HEK293 (cell line): ENCODE data around the gene TIMP2.

Experiments
- CTCF ChIA-PET: fragments of 350-600 bp; formaldehyde crosslinking; extraction: SDS; loops from one replicate; lab custom pipeline; 2021; ENCODE audit warnings: antibody characterized with exemption; lab: Yijun Ruan, JAX
- POLR2A ChIA-PET: fragments of 300-600 bp; formaldehyde crosslinking; extraction: SDS; loops from one replicate; lab custom pipeline; 2020; ENCODE audit warnings: antibody characterized with exemption, inconsistent platforms; lab: Yijun Ruan, JAX
- H3K27ac ChIP-seq: fragments of 200-500 bp; sonication (Bioruptor generic); 2 replicates; pipeline ENCODE4 v1.5.1; 2014; ENCODE audit warnings: low read depth, low read length, control low read depth, inconsistent platforms; ENCODE audit errors: extremely low read depth
- H3K36me3 ChIP-seq, 2 experiments: fragments of 200-500 bp in 1 of 2; sonication (Bioruptor generic) in 1 of 2; 1 replicate in 1 of 2; 2 replicates in 1 of 2; pipeline ENCODE4 v1.5.1; 2014 to 2017; ENCODE audit warnings: inconsistent platforms in 2 of 2, low read length in 2 of 2; ENCODE audit not compliant: control insufficient read depth in 2 of 2, insufficient read depth in 1 of 2
- H3K4me1 ChIP-seq: fragments of 200-500 bp; sonication (Bioruptor generic); 2 replicates; pipeline ENCODE4 v1.5.1; 2014; ENCODE audit warnings: mild to moderate bottlenecking, low read length, inconsistent platforms; ENCODE audit not compliant: control insufficient read depth, insufficient read depth
- H3K4me3 ChIP-seq: 2 replicates; pipeline ENCODE4 v1.5.1; 2011; ENCODE audit warnings: low read depth, mild to moderate bottlenecking, control low read depth, low read length, moderate library complexity
- H3K9me3 ChIP-seq: fragments of 200-500 bp; sonication (Bioruptor generic); 2 replicates; pipeline ENCODE4 v1.5.1; 2014; ENCODE audit warnings: low read depth, low read length, inconsistent platforms; ENCODE audit not compliant: control insufficient read depth, insufficient read depth
- KLF7 ChIP-seq: fragments of 450-650 bp; formaldehyde crosslinking; IDR thresholded peaks from 2 replicates; pipeline ENCODE4 v1.5.1; 2016; ENCODE audit warnings: missing biosample characterization, missing genetic modification characterization, borderline replicate concordance
- KLF9 ChIP-seq: fragments of 450-650 bp; formaldehyde crosslinking; IDR thresholded peaks from 2 replicates; pipeline ENCODE4 v1.5.1; 2016; ENCODE audit warnings: missing biosample characterization, missing genetic modification characterization, low read depth
- MYNN ChIP-seq: fragments of 450-650 bp; formaldehyde crosslinking; IDR thresholded peaks from 2 replicates; pipeline ENCODE4 v1.5.1; 2016; ENCODE audit warnings: missing biosample characterization, missing genetic modification characterization, borderline replicate concordance
- PBX3 ChIP-seq: sonication (generic); formaldehyde crosslinking; IDR thresholded peaks from 2 replicates; pipeline ENCODE4 v1.8.1; 2022; ENCODE audit warnings: mild to moderate bottlenecking, moderate library complexity, missing genetic modification reagents
- PRDM1 ChIP-seq: fragments of 450-650 bp; formaldehyde crosslinking; IDR thresholded peaks from 2 replicates; pipeline ENCODE4; 2016; ENCODE audit warnings: missing biosample characterization, missing genetic modification characterization
- SCRT1 ChIP-seq: fragments of 450-650 bp; formaldehyde crosslinking; IDR thresholded peaks from 2 replicates; pipeline ENCODE4 v1.5.1; 2016; ENCODE audit warnings: missing biosample characterization, missing genetic modification characterization, borderline replicate concordance
- ZFP41 ChIP-seq: fragments of 450-650 bp; formaldehyde crosslinking; IDR thresholded peaks from 2 replicates; pipeline ENCODE4 v1.5.1; 2016; ENCODE audit warnings: missing biosample characterization, missing genetic modification characterization, borderline replicate concordance
- ZNF2 ChIP-seq: fragments of 450-650 bp; formaldehyde crosslinking; IDR thresholded peaks from 2 replicates; pipeline ENCODE4 v1.5.1; 2016; ENCODE audit warnings: missing biosample characterization, missing genetic modification characterization
- ZNF211 ChIP-seq: fragments of 450-650 bp; formaldehyde crosslinking; IDR thresholded peaks from 2 replicates; pipeline ENCODE4 v1.5.1; 2016; ENCODE audit warnings: low read depth, missing biosample characterization, missing genetic modification characterization
- ZNF23 ChIP-seq: fragments of 450-650 bp; formaldehyde crosslinking; IDR thresholded peaks from 2 replicates; pipeline ENCODE4 v1.5.1; 2016; ENCODE audit warnings: missing biosample characterization, missing genetic modification characterization, borderline replicate concordance
- ZNF391 ChIP-seq: fragments of 450-650 bp; formaldehyde crosslinking; IDR thresholded peaks from 2 replicates; pipeline ENCODE4 v1.5.1; 2016; ENCODE audit warnings: low read depth, missing biosample characterization, missing genetic modification characterization, borderline replicate concordance
- ZNF398 ChIP-seq: fragments of 450-650 bp; formaldehyde crosslinking; IDR thresholded peaks from 2 replicates; pipeline ENCODE4 v1.5.1; 2017; ENCODE audit warnings: missing biosample characterization, missing genetic modification characterization
- ZNF548 ChIP-seq: fragments of 450-650 bp; formaldehyde crosslinking; IDR thresholded peaks from 2 replicates; pipeline ENCODE4 v1.5.1; 2016; ENCODE audit warnings: missing biosample characterization, missing genetic modification characterization
- ZSCAN23 ChIP-seq: fragments of 450-650 bp; formaldehyde crosslinking; IDR thresholded peaks from 2 replicates; pipeline ENCODE4 v1.5.1; 2016; ENCODE audit warnings: missing biosample characterization, missing genetic modification characterization
- ZSCAN4 ChIP-seq: fragments of 450-650 bp; formaldehyde crosslinking; IDR thresholded peaks from 2 replicates; pipeline ENCODE4 v1.5.1; 2017; ENCODE audit warnings: missing biosample characterization, missing genetic modification characterization
- TF ChIP-seq, protein P1 (sequence below): fragments of 450-650 bp; formaldehyde crosslinking; IDR thresholded peaks from 2 replicates; pipeline ENCODE4 v1.5.1; 2016; ENCODE audit warnings: missing biosample characterization, missing genetic modification characterization
- TF ChIP-seq, protein P2 (sequence below): fragments of 450-650 bp; formaldehyde crosslinking; IDR thresholded peaks from 2 replicates; pipeline ENCODE4; 2016; ENCODE audit warnings: missing biosample characterization, missing genetic modification characterization

TIMP2 gene

GRCh38 chr17:78849026-78849425 is 76.2 kb downstream of the TIMP2 start:
- no peaks in the 10 kb centered on the region for H3K9me3 ChIP-seq
- no peak for TF ChIP-seq PBX3 (CRISPR knock-in tag)
- TF ChIP-seq, protein P1, sequence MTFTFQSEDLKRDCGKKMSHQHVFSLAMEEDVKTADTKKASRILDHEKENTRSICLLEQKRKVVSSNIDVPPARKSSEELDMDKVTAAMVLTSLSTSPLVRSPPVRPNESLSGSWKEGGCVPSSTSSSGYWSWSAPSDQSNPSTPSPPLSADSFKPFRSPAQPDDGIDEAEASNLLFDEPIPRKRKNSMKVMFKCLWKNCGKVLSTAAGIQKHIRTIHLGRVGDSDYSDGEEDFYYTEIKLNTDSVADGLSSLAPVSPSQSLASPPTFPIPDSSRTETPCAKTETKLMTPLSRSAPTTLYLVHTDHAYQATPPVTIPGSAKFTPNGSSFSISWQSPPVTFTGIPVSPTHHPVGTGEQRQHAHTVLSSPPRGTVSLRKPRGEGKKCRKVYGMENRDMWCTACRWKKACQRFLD: no peak
- no peak for TF ChIP-seq ZFP41 (tag by site-specific recombination)
- TF ChIP-seq, all 188 proteins: peak for 0
- H3K36me3 ChIP-seq: no peaks in the 10 kb centered on the region
- H3K4me1 ChIP-seq: peaks cover 7% of the 10 kb centered on the region
- no peak overlapping the region for H3K4me3 ChIP-seq
- H3K27ac ChIP-seq: no peak overlapping the region
- CTCF ChIA-PET: interaction anchor here (0.6 to 2.1 kb wide), 3 partner anchors 16 to 598 kb away, joined by 4 to 7 read pairs (median 5); no protein-coding TSS in a partner anchor
- POLR2A ChIA-PET: no interaction called here

- Histone ChIP-seq H3K9me3 (no peaks in the 10 kb centered on the region), H3K4me1 (no peaks in the 10 kb centered on the region), H3K36me3 (no peaks in the 10 kb centered on the region), H3K27ac (no peak overlapping the region), H3K4me3 (no peak overlapping the region)
- ChIA-PET CTCF (interaction anchor here (0.6 to 2.1 kb wide), 3 partner anchors 18 to 172 kb away, joined by 3 to 7 read pairs (median 5); no protein-coding TSS in a partner anchor), POLR2A (no interaction called here)
- TF ChIP-seq ZNF391 (tag by site-specific recombination) (no peak), ZNF211 (tag by site-specific recombination) (peak; percentile 97)
Observed at GRCh38 chr17:78847052-78847451, 78.1 kb downstream of the TIMP2 start.

- POLR2A ChIA-PET: interaction anchor here (0.6 kb wide), 1 partner anchor 612 kb away, joined by 6 read pairs; no protein-coding TSS in a partner anchor
- Histone ChIP-seq H3K36me3 (no peaks in the 10 kb centered on the region), H3K9me3 (no peaks in the 10 kb centered on the region)
- CTCF ChIA-PET: interaction anchor here (0.6 to 2.8 kb wide), 2 partner anchors 9 to 35 kb away, joined by 4 to 25 read pairs; no protein-coding TSS in a partner anchor
- TF ChIP-seq KLF7 (tag by site-specific recombination): no peak
- TF ChIP-seq ZSCAN23 (tag by site-specific recombination): no peak
- TF ChIP-seq PRDM1 (tag by site-specific recombination): 0 out of 2 replicates have a peak, but pooled peaks have one; percentile 44
- TF ChIP-seq, all 188 proteins: peak for 1
- H3K27ac ChIP-seq: 0 out of 2 replicates have a peak overlapping the region, but pooled peaks have one; percentile 9
- peaks cover 3% of the 10 kb centered on the region; the same call in 1 of the 2 replicates for H3K4me1 ChIP-seq
- H3K4me3 ChIP-seq: no peak overlapping the region
Observed at GRCh38 chr17:78844301-78845005, 80.7 kb downstream of the TIMP2 start.

GRCh38 chr17:78842881-78843565 is 82.2 kb downstream of the TIMP2 start:
- CTCF ChIA-PET: interaction anchor here (0.7 to 2.8 kb wide), 9 partner anchors 10 to 275 kb away, joined by 3 to 25 read pairs (median 4); partner anchors contain the start of gene TIMP2
- H3K4me1 ChIP-seq: peaks cover 8% of the 10 kb centered on the region; the same call in 1 of the 2 replicates
- H3K4me3 ChIP-seq: no peak overlapping the region
- H3K36me3 ChIP-seq: peaks cover 2 to 4% of the 10 kb centered on the region in 2 experiments; a peak in 2 of 3 replicates
- no peaks in the 10 kb centered on the region for H3K9me3 ChIP-seq
- POLR2A ChIA-PET: interaction anchor here (0.5 kb wide), 1 partner anchor 40 kb away, joined by 9 read pairs; no protein-coding TSS in a partner anchor
- no peak overlapping the region for H3K27ac ChIP-seq
- no peak for TF ChIP-seq ZSCAN4 (tag by site-specific recombination)
- TF ChIP-seq ZNF2 (tag by site-specific recombination): peak; percentile 65; the same call in 1 of the 2 replicates
- TF ChIP-seq ZNF398 (tag by site-specific recombination): no peak
- TF ChIP-seq ZNF23 (tag by site-specific recombination): no peak
- peak; percentile 44; the same call in 1 of the 2 replicates for TF ChIP-seq ZNF548 (tag by site-specific recombination)
- TF ChIP-seq KLF9: no peak
- TF ChIP-seq MYNN (tag by site-specific recombination): no peak
- TF ChIP-seq SCRT1 (tag by site-specific recombination): peak; percentile 74; the same call in 1 of the 2 replicates
- TF ChIP-seq, protein P2, sequence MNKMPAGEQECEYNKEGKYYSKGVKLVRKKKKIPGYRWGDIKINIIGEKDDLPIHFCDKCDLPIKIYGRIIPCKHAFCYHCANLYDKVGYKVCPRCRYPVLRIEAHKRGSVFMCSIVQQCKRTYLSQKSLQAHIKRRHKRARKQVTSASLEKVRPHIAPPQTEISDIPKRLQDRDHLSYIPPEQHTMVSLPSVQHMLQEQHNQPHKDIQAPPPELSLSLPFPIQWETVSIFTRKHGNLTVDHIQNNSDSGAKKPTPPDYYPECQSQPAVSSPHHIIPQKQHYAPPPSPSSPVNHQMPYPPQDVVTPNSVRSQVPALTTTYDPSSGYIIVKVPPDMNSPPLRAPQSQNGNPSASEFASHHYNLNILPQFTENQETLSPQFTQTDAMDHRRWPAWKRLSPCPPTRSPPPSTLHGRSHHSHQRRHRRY (tag by site-specific recombination): no peak
